ENCODE data around the gene TTC21A.

The TTC21A gene

GRCh38 chr3:39177708-39178332, 70.3 kb downstream of the TTC21A start:
- DNase-seq (ENCODE audit: low read depth in 2 of 2): peak; percentile 81 to 85

- DNase-seq (ENCODE audit: low read depth in 2 of 2): no peak
Measured at GRCh38 chr3:39178553-39178952, 71.1 kb downstream of the TTC21A start.

- DNase-seq (ENCODE audit: low read depth in 2 of 2): no peak
Measured at GRCh38 chr3:39180183-39180545, 72.7 kb downstream of the TTC21A start.

GRCh38 chr3:39180546-39181346, 73.3 kb downstream of the TTC21A start:
- peak; percentile 78 to 90 for DNase-seq (ENCODE audit: low read depth in 2 of 2)

- no peak for DNase-seq (ENCODE audit: low read depth in 2 of 2)
Measured at GRCh38 chr3:39181408-39182335, 74.2 kb downstream of the TTC21A start.

GRCh38 chr3:39183211-39184080, 76.0 kb downstream of the TTC21A start:
- no peak for DNase-seq (ENCODE audit: low read depth in 2 of 2)

GRCh38 chr3:39184081-39184967, 76.8 kb downstream of the TTC21A start:
- DNase-seq (ENCODE audit: low read depth in 2 of 2): no peak

- no peak for DNase-seq (ENCODE audit: low read depth in 2 of 2)
Measured at GRCh38 chr3:39184968-39185285, 77.4 kb downstream of the TTC21A start.

- no peak for DNase-seq (ENCODE audit: low read depth in 2 of 2)
Measured at GRCh38 chr3:39185326-39185958, 78.0 kb downstream of the TTC21A start.

- no peak for DNase-seq (ENCODE audit: low read depth in 2 of 2)
Measured at GRCh38 chr3:39185959-39186691, 78.6 kb downstream of the TTC21A start.

- no peak for DNase-seq (ENCODE audit: low read depth in 2 of 2)
Measured at GRCh38 chr3:39186692-39187151, 79.2 kb downstream of the TTC21A start.

- DNase-seq (ENCODE audit: low read depth in 2 of 2): no peak
Measured at GRCh38 chr3:39187372-39188155, 80.1 kb downstream of the TTC21A start.

Data from stimulated activated CD8-positive, alpha-beta memory T cell treated with anti-CD3 and anti-CD28 coated beads, Interleukin-7, amount 100 ng/mL, for 4 hours (primary cell).